ENCODE results near the gene MSH3.
A peak's percentile ranks its signal among the peaks of the same experiment; 100 is the strongest.

Gene MSH3

GRCh38 chr5:80905405-80905804 is 251.0 kb downstream of the MSH3 start:
- peak overlapping the region; percentile 31; the same call in 1 of the 2 replicates for H3K27ac ChIP-seq

GRCh38 chr5:80912479-80912878 is 258.0 kb downstream of the MSH3 start:
- TF ChIP-seq ZFX (IDR thresholded peaks at IDR 0.05), result no peak
- no peak for TF ChIP-seq CTCF (conservative IDR thresholded peaks at IDR 0.05)

More at GRCh38 chr5:80905405-80905804, 251.0 kb downstream of the MSH3 start:
- TF ChIP-seq ZFX (IDR thresholded peaks at IDR 0.05) (no peak), CTCF (conservative IDR thresholded peaks at IDR 0.05) (no peak)

GRCh38 chr5:80915716-80916115 is 261.3 kb downstream of the MSH3 start:
- no peak overlapping the region for H3K27ac ChIP-seq
- TF ChIP-seq CTCF (conservative IDR thresholded peaks at IDR 0.05) (no peak), ZFX (IDR thresholded peaks at IDR 0.05) (no peak)

More at GRCh38 chr5:80912479-80912878, 258.0 kb downstream of the MSH3 start:
- H3K27ac ChIP-seq, result no peak overlapping the region

- TF ChIP-seq CTCF (conservative IDR thresholded peaks at IDR 0.05), result no peak
- TF ChIP-seq ZFX (IDR thresholded peaks at IDR 0.05), result no peak
Observed at GRCh38 chr5:80916676-80917075, 262.2 kb downstream of the MSH3 start.

GRCh38 chr5:80917631-80918030 is 263.2 kb downstream of the MSH3 start:
- H3K27ac ChIP-seq, result no peak overlapping the region
- no peak for TF ChIP-seq ZFX (IDR thresholded peaks at IDR 0.05)
- no peak for TF ChIP-seq CTCF (conservative IDR thresholded peaks at IDR 0.05)

More at GRCh38 chr5:80916676-80917075, 262.2 kb downstream of the MSH3 start:
- no peak overlapping the region for H3K27ac ChIP-seq

GRCh38 chr5:80919678-80920196 is 265.3 kb downstream of the MSH3 start:
- no peak for TF ChIP-seq ZFX (IDR thresholded peaks at IDR 0.05)
- TF ChIP-seq CTCF (conservative IDR thresholded peaks at IDR 0.05), result no peak
- no peak overlapping the region for H3K27ac ChIP-seq

- TF ChIP-seq CTCF (conservative IDR thresholded peaks at IDR 0.05) (no peak), ZFX (IDR thresholded peaks at IDR 0.05) (no peak)
- no peak overlapping the region for H3K27ac ChIP-seq
Observed at GRCh38 chr5:80920333-80920732, 265.9 kb downstream of the MSH3 start.
